GM20000 (cell line): ENCODE data around the gene CAB39L.

ENCODE experiments used
- DNase-seq: peaks from one replicate; pipeline ENCODE4 v3.0.0; 2012; ENCODE audit warnings: low spot score
- CTCF ChIP-seq: IDR thresholded peaks from 2 replicates; pipeline ENCODE4 v1.5.1; 2012; ENCODE audit warnings: mild to moderate bottlenecking, control low read depth; ENCODE audit errors: extremely low read depth, missing control alignments

CAB39L gene

GRCh38 chr13:49464085-49464484 lies 20.2 kb upstream of the CAB39L start:
- DNase-seq = no peak
- TF ChIP-seq CTCF = no peak

- no peak for DNase-seq
- no peak for TF ChIP-seq CTCF
Measured at GRCh38 chr13:49459580-49459979, 15.7 kb upstream of the CAB39L start.

GRCh38 chr13:49457221-49457620 lies 13.4 kb upstream of the CAB39L start:
- no peak for TF ChIP-seq CTCF

GRCh38 chr13:49456156-49456555 lies 12.3 kb upstream of the CAB39L start:
- no peak for DNase-seq
- no peak for TF ChIP-seq CTCF

More at GRCh38 chr13:49457221-49457620, 13.4 kb upstream of the CAB39L start:
- no peak for DNase-seq

- DNase-seq = no peak
- TF ChIP-seq CTCF = no peak
Measured at GRCh38 chr13:49455007-49455398, 11.1 kb upstream of the CAB39L start.

GRCh38 chr13:49454388-49455006 lies 10.6 kb upstream of the CAB39L start:
- peak; percentile 54 for DNase-seq
- no peak for TF ChIP-seq CTCF

GRCh38 chr13:49453465-49453864 lies 9.6 kb upstream of the CAB39L start:
- no peak for DNase-seq
- no peak for TF ChIP-seq CTCF
